GM12801 (cell line): Measurements from ENCODE around the gene RBM8A.

Source experiments
- CTCF ChIP-seq: IDR thresholded peaks from one replicate; pipeline ENCODE4 v1.5.1; 2011; ENCODE audit warnings: control low read depth; ENCODE audit not compliant: insufficient read length; ENCODE audit errors: extremely low read depth

Gene RBM8A

GRCh38 chr1:145884675-145885074 lies 42.6 kb downstream of the RBM8A start:
- TF ChIP-seq CTCF, result no peak

DNA sequence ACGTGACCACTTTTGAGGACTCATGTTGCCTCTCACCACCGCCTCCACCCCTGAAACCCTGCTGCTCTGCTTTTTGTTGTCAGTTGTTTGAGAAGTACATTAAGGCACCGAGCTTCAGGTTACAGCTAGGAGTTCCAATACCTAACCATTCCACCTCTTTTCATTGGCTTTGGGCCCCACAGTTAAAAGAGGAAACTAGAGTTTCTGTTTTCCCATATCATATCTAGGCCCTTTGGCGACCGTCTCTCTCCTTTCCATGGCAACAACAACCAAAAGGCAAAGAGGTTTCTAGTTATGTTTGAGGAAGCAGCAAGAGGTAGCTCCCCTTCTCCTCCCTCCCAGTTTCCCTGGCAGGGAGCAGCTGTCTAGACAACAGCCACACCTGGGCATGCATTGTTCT lies 47.5 kb downstream of the RBM8A start:
- no peak for TF ChIP-seq CTCF

DNA sequence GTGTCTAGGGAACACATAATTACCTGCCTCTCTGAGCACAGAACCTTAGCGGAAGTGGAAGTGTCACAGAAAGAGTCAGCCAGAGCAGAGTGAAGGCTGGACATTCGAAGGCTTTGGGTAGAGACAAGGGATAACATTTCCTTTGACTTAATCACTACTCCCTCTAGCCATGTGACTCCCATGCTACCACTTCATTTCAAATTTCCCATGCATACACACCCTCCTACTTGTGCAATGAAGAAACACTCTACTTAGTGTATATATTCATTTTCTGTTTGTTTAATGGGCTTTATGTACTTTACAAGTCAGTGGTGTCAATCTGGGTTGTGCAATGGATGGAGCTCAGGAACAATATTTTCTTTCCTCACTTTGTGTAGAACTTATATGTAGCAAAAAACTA lies 48.6 kb downstream of the RBM8A start:
- no peak for TF ChIP-seq CTCF

DNA sequence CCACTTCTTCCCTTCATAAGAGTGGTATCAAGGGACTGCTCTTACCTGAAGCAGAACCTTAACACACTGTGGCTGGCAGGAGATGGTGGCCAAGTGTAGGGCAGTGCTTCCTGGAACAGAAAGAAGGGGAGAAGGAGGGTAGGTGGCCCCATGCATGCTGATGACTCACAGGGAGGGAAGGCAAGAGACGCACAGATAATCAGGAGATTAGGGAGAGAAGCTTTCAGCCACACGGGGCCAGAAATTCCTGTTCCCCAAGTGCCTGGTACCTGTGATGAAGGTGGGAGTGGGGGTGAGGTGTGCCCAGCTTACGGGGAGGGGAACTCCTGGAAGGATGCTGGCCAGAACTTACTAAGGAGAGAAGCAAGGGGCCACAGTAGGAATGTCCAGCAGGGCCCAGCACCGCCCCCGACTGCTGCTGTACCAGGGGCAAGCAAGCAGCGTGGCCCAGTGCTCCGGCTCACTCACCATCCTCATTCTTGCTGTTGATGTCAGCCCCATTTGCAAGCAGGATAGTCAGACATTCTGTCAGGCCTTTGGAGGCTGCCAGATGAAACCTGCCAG lies 49.3 kb downstream of the RBM8A start:
- TF ChIP-seq CTCF, result no peak

GRCh38 chr1:145874646-145875045 lies 52.6 kb downstream of the RBM8A start:
- no peak for TF ChIP-seq CTCF

- TF ChIP-seq CTCF, result no peak
These were observed 55.0 kb downstream of the RBM8A start for GRCh38 chr1:145871994-145872924.
